ENCODE results near the gene PHF21B.

The PHF21B gene

DNA sequence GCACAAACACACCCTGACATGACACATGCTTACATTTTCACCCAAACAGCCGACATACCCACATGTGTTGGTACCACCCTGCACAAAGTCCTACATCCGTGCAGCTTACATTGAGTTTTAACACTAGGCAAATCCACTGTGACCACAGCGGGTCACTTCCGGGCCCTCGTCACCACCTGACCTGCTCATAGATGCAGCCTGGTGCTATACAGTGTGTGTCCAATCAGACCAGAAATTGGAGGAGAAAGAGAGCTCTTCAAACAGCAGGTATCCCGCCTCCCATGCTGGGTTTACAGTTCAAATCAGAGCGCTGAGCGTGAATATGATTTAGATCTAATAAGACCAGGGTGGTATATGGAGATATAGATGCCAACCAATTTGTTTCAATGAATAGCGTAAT, 35.4 kb downstream of the PHF21B start:
- Histone ChIP-seq H3K9ac (ENCODE audit: low read length) (no peak overlapping the region), H3K27me3 (ENCODE audit: control insufficient read depth, insufficient read depth, low read length) (no peaks in the 10 kb centered on the region), H3K36me3 (ENCODE audit: control insufficient read depth, insufficient read depth, low read length) (peaks cover 20% of the 10 kb centered on the region), H3K27ac (ENCODE audit: low read depth, low read length) (no peak overlapping the region), H3K4me1 (ENCODE audit: control insufficient read depth, insufficient read depth, low read length) (peaks cover 34% of the 10 kb centered on the region), H3K9me3 (ENCODE audit: control insufficient read depth, insufficient read depth, low read depth, low read length) (no peaks in the 10 kb centered on the region), H3K4me3 (ENCODE audit: low read depth, low read length) (no peak overlapping the region)

- Histone ChIP-seq H3K4me1 (ENCODE audit: control insufficient read depth, insufficient read depth, low read length) (peaks cover 37% of the 10 kb centered on the region), H3K4me3 (ENCODE audit: low read depth, low read length) (no peak overlapping the region), H3K36me3 (ENCODE audit: control insufficient read depth, insufficient read depth, low read length) (peaks cover 23% of the 10 kb centered on the region), H3K9ac (ENCODE audit: low read length) (no peak overlapping the region), H3K27me3 (ENCODE audit: control insufficient read depth, insufficient read depth, low read length) (no peaks in the 10 kb centered on the region), H3K9me3 (ENCODE audit: control insufficient read depth, insufficient read depth, low read depth, low read length) (no peaks in the 10 kb centered on the region), H3K27ac (ENCODE audit: low read depth, low read length) (no peak overlapping the region; the same call in 1 of the 2 replicates)
Observed at GRCh38 chr22:44973829-44974228, 36.0 kb downstream of the PHF21B start.

GRCh38 chr22:44972363-44973083, 37.3 kb downstream of the PHF21B start:
- H3K4me3 ChIP-seq (ENCODE audit: low read depth, low read length) = no peak overlapping the region
- no peaks in the 10 kb centered on the region for H3K9me3 ChIP-seq (ENCODE audit: control insufficient read depth, insufficient read depth, low read depth, low read length)
- no peaks in the 10 kb centered on the region for H3K27me3 ChIP-seq (ENCODE audit: control insufficient read depth, insufficient read depth, low read length)
- no peak overlapping the region for H3K27ac ChIP-seq (ENCODE audit: low read depth, low read length)
- peaks cover 38% of the 10 kb centered on the region for H3K4me1 ChIP-seq (ENCODE audit: control insufficient read depth, insufficient read depth, low read length)
- peaks cover 28% of the 10 kb centered on the region for H3K36me3 ChIP-seq (ENCODE audit: control insufficient read depth, insufficient read depth, low read length)
- peak overlapping the region; percentile 1 for H3K9ac ChIP-seq (ENCODE audit: low read length)

DNA sequence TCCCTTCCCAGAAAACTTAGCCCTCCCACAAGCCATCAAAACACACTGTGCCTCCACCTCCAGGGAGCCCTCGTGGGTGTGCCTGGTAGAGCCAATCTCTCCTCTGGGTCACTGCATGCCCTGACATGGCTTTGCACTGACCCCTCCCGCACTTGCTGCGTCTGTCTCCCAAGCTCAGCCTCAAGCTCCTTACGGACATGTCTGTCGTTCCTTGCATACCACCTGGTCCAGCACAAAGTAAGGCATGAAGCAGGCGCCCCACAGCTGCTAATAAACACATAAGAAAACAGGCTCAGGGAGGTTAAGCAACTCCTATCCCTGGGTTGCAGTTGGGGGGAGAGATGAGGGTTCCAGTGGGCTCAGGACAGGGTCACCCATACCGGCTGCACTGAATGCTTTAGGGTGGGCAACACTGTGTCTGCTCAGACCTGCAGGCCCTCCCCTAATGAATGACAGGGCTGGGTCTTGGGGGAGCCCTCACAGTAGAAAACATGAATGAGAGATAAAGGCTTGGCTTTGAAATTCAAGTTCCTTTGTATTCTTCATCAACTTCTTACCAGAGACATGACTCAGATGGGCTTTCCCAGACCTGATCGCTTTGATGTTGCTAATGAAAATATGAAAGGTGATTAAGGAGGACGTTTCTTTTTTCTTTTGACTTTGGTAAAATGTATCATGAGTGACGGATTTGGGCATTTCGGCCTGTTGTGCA, 38.0 kb downstream of the PHF21B start:
- peaks cover 29% of the 10 kb centered on the region for H3K36me3 ChIP-seq (ENCODE audit: control insufficient read depth, insufficient read depth, low read length)
- H3K9me3 ChIP-seq (ENCODE audit: control insufficient read depth, insufficient read depth, low read depth, low read length) = no peaks in the 10 kb centered on the region
- no peak overlapping the region for H3K27ac ChIP-seq (ENCODE audit: low read depth, low read length)
- H3K4me1 ChIP-seq (ENCODE audit: control insufficient read depth, insufficient read depth, low read length) = peaks cover 38% of the 10 kb centered on the region
- H3K9ac ChIP-seq (ENCODE audit: low read length) = no peak overlapping the region
- no peak overlapping the region for H3K4me3 ChIP-seq (ENCODE audit: low read depth, low read length)
- H3K27me3 ChIP-seq (ENCODE audit: control insufficient read depth, insufficient read depth, low read length) = no peaks in the 10 kb centered on the region

GRCh38 chr22:44970291-44970690, 39.5 kb downstream of the PHF21B start:
- H3K4me1 ChIP-seq (ENCODE audit: control insufficient read depth, insufficient read depth, low read length) = peaks cover 44% of the 10 kb centered on the region
- H3K27ac ChIP-seq (ENCODE audit: low read depth, low read length) = no peak overlapping the region
- no peaks in the 10 kb centered on the region for H3K9me3 ChIP-seq (ENCODE audit: control insufficient read depth, insufficient read depth, low read depth, low read length)
- H3K9ac ChIP-seq (ENCODE audit: low read length) = no peak overlapping the region
- H3K36me3 ChIP-seq (ENCODE audit: control insufficient read depth, insufficient read depth, low read length) = peaks cover 31% of the 10 kb centered on the region
- H3K27me3 ChIP-seq (ENCODE audit: control insufficient read depth, insufficient read depth, low read length) = no peaks in the 10 kb centered on the region
- H3K4me3 ChIP-seq (ENCODE audit: low read depth, low read length) = no peak overlapping the region

- Histone ChIP-seq H3K9me3 (ENCODE audit: control insufficient read depth, insufficient read depth, low read depth, low read length) (no peaks in the 10 kb centered on the region), H3K4me3 (ENCODE audit: low read depth, low read length) (no peak overlapping the region), H3K27me3 (ENCODE audit: control insufficient read depth, insufficient read depth, low read length) (no peaks in the 10 kb centered on the region), H3K4me1 (ENCODE audit: control insufficient read depth, insufficient read depth, low read length) (peaks cover 46% of the 10 kb centered on the region), H3K9ac (ENCODE audit: low read length) (no peak overlapping the region), H3K27ac (ENCODE audit: low read depth, low read length) (no peak overlapping the region), H3K36me3 (ENCODE audit: control insufficient read depth, insufficient read depth, low read length) (peaks cover 31% of the 10 kb centered on the region)
Observed at GRCh38 chr22:44969817-44970216, 40.0 kb downstream of the PHF21B start.

- no peaks in the 10 kb centered on the region for H3K27me3 ChIP-seq (ENCODE audit: control insufficient read depth, insufficient read depth, low read length)
- H3K9me3 ChIP-seq (ENCODE audit: control insufficient read depth, insufficient read depth, low read depth, low read length) = no peaks in the 10 kb centered on the region
- no peak overlapping the region for H3K9ac ChIP-seq (ENCODE audit: low read length)
- no peak overlapping the region for H3K27ac ChIP-seq (ENCODE audit: low read depth, low read length)
- H3K36me3 ChIP-seq (ENCODE audit: control insufficient read depth, insufficient read depth, low read length) = peaks cover 34% of the 10 kb centered on the region
- H3K4me3 ChIP-seq (ENCODE audit: low read depth, low read length) = no peak overlapping the region
- peaks cover 50% of the 10 kb centered on the region for H3K4me1 ChIP-seq (ENCODE audit: control insufficient read depth, insufficient read depth, low read length)
Observed at GRCh38 chr22:44968736-44969135, 41.1 kb downstream of the PHF21B start.

GRCh38 chr22:44965171-44965570, 44.6 kb downstream of the PHF21B start:
- no peaks in the 10 kb centered on the region for H3K27me3 ChIP-seq (ENCODE audit: control insufficient read depth, insufficient read depth, low read length)
- H3K27ac ChIP-seq (ENCODE audit: low read depth, low read length) = no peak overlapping the region
- H3K4me1 ChIP-seq (ENCODE audit: control insufficient read depth, insufficient read depth, low read length) = peaks cover 23% of the 10 kb centered on the region
- no peak overlapping the region for H3K9ac ChIP-seq (ENCODE audit: low read length)
- peaks cover 5% of the 10 kb centered on the region for H3K9me3 ChIP-seq (ENCODE audit: control insufficient read depth, insufficient read depth, low read depth, low read length)
- peaks cover 31% of the 10 kb centered on the region for H3K36me3 ChIP-seq (ENCODE audit: control insufficient read depth, insufficient read depth, low read length)
- H3K4me3 ChIP-seq (ENCODE audit: low read depth, low read length) = no peak overlapping the region

DNA sequence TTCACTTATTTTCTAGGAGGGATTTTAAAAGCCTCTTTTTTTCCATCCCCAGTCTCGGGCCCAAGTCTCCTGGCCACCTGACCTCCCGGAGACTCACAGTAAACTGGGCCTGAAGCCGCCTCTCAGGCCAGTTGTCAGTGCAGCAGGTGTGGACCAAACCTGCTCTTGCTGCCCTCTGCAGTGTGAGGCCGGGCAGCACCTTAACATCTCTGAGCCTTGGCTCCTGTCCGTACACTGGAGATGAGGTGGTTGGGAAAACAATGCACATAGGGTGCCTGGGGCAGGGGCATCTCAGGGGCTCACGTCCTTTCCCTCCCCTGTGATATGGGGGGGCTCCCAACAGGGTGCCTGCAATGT, 45.1 kb downstream of the PHF21B start:
- Histone ChIP-seq H3K27me3 (ENCODE audit: control insufficient read depth, insufficient read depth, low read length) (no peaks in the 10 kb centered on the region), H3K36me3 (ENCODE audit: control insufficient read depth, insufficient read depth, low read length) (peaks cover 27% of the 10 kb centered on the region), H3K27ac (ENCODE audit: low read depth, low read length) (no peak overlapping the region), H3K9me3 (ENCODE audit: control insufficient read depth, insufficient read depth, low read depth, low read length) (peaks cover 5% of the 10 kb centered on the region), H3K9ac (ENCODE audit: low read length) (no peak overlapping the region), H3K4me1 (ENCODE audit: control insufficient read depth, insufficient read depth, low read length) (peaks cover 23% of the 10 kb centered on the region), H3K4me3 (ENCODE audit: low read depth, low read length) (no peak overlapping the region)

GRCh38 chr22:44963832-44964721, 45.7 kb downstream of the PHF21B start:
- H3K27me3 ChIP-seq (ENCODE audit: control insufficient read depth, insufficient read depth, low read length) = no peaks in the 10 kb centered on the region
- H3K36me3 ChIP-seq (ENCODE audit: control insufficient read depth, insufficient read depth, low read length) = peaks cover 30% of the 10 kb centered on the region
- no peak overlapping the region for H3K27ac ChIP-seq (ENCODE audit: low read depth, low read length)
- H3K4me1 ChIP-seq (ENCODE audit: control insufficient read depth, insufficient read depth, low read length) = peaks cover 23% of the 10 kb centered on the region
- peaks cover 5% of the 10 kb centered on the region for H3K9me3 ChIP-seq (ENCODE audit: control insufficient read depth, insufficient read depth, low read depth, low read length)
- H3K4me3 ChIP-seq (ENCODE audit: low read depth, low read length) = no peak overlapping the region
- H3K9ac ChIP-seq (ENCODE audit: low read length) = no peak overlapping the region

Measured in HUES6 (cell line).